Epithelial cell of esophagus (primary cell): Measurements from ENCODE around the gene CCM2.
A peak's percentile ranks its signal among the peaks of the same experiment; 100 is the strongest.

Experiments
- DNase-seq: peaks from one replicate; pipeline ENCODE4 v3.0.0; 2010; ENCODE audit warnings: low read depth
- H3K4me3 ChIP-seq: 2 replicates; pipeline ENCODE4 v1.5.1; 2011; ENCODE audit warnings: mild to moderate bottlenecking, low read length, control low read depth
- TF ChIP-seq, protein P1 (sequence below): IDR thresholded peaks from 2 replicates; pipeline ENCODE4 v1.5.1; 2011; ENCODE audit warnings: low read depth, mild to moderate bottlenecking, low read length, control low read depth, inconsistent platforms; ENCODE audit not compliant: insufficient read depth; ENCODE audit errors: missing control alignments

Gene CCM2

GRCh38 chr7:45104844-45105587 is 105.0 kb downstream of the CCM2 start:
- H3K4me3 ChIP-seq, result no peak overlapping the region
- TF ChIP-seq, protein P1, sequence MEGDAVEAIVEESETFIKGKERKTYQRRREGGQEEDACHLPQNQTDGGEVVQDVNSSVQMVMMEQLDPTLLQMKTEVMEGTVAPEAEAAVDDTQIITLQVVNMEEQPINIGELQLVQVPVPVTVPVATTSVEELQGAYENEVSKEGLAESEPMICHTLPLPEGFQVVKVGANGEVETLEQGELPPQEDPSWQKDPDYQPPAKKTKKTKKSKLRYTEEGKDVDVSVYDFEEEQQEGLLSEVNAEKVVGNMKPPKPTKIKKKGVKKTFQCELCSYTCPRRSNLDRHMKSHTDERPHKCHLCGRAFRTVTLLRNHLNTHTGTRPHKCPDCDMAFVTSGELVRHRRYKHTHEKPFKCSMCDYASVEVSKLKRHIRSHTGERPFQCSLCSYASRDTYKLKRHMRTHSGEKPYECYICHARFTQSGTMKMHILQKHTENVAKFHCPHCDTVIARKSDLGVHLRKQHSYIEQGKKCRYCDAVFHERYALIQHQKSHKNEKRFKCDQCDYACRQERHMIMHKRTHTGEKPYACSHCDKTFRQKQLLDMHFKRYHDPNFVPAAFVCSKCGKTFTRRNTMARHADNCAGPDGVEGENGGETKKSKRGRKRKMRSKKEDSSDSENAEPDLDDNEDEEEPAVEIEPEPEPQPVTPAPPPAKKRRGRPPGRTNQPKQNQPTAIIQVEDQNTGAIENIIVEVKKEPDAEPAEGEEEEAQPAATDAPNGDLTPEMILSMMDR, result no peak
- no peak for DNase-seq

GRCh38 chr7:45105588-45106188 is 105.7 kb downstream of the CCM2 start:
- H3K4me3 ChIP-seq, result no peak overlapping the region
- TF ChIP-seq, protein P1, result no peak
- DNase-seq, result no peak

DNA sequence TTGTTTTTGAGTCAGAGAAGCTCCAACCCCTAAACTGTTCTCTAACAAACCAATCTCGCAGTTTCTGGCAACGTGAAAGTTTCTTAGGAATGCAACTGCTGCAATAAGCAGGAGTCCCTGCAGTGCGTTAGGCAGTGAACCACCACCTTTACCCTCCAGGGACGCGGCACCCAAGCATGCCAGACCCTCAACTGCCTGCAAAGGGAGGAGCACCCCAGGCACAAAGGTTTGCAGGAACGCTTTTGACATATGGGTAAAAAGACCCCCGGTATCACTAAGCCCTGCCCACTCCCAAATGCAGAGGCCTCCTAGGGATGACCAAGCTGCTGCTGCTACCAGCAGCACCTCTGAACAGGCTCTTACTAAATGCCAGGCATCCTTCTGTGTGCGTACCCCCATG is 106.8 kb downstream of the CCM2 start:
- TF ChIP-seq, protein P1, result no peak
- no peak for DNase-seq
- no peak overlapping the region for H3K4me3 ChIP-seq

- TF ChIP-seq, protein P1, result no peak
- H3K4me3 ChIP-seq, result no peak overlapping the region
- no peak for DNase-seq
These were observed 107.4 kb downstream of the CCM2 start for GRCh38 chr7:45107356-45107755.

DNA sequence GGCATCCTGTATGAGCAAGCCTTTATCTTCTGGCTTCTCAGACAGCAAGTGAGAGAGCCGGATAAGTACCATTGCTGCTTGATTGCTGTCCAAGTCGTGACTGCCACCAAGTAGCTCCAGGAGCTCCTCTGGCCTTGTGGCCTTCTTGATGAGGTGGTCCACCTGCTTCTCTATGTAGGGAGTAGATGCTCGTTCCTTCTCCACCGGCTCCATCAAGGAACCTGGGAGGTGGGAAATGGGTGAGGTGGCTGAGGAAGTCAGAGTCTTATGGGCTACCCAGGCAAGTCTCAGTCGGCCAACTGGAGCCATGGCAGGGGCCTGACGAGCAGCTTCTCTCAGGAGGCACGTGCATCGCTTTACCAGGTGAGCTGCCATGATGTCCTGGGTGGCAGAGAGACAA is 108.9 kb downstream of the CCM2 start:
- no peak overlapping the region for H3K4me3 ChIP-seq
- TF ChIP-seq, protein P1, result no peak
- no peak for DNase-seq

- TF ChIP-seq, protein P1, result peak; percentile 9
- H3K4me3 ChIP-seq, result peak within 1 kb of the TSS; percentile 88
- DNase-seq, result peak; percentile 95
These were observed 111.6 kb downstream of the CCM2 start, which contains the start of gene TBRG4 for GRCh38 chr7:45111298-45112223. Gene TBRG4, minus strand, starts transcription at chr7:45111697. Its CDS starts 2,460 bp downstream, at chr7:45109237.
